Right lobe of liver (tissue), 4 donors: ENCODE data around the gene CD209.

Experiments
- CTCF ChIP-seq, 4 donors: fragments of 200-600 bp in 3 of 4; fragments of 450-650 bp in 1 of 4; IDR thresholded peaks; one replicate each; pipeline versions ENCODE4 v1.5.1 to v1.8.0; 2016 to 2022; ENCODE audit warnings: antibody characterized with exemption in 4 of 4, mild to moderate bottlenecking in 2 of 4
- POLR2A ChIP-seq: fragments of 450-650 bp; IDR thresholded peaks from one replicate; pipeline ENCODE4 v1.6.1; 2017; ENCODE audit warnings: antibody characterized with exemption, mild to moderate bottlenecking
- donor health status: DM: no; HTN: no; CAD: no.
- donor health status: DM: no; HTN: no; CAD: no.
- donor health status: DM: no; HTN: yes; CAD: no.

DNA sequence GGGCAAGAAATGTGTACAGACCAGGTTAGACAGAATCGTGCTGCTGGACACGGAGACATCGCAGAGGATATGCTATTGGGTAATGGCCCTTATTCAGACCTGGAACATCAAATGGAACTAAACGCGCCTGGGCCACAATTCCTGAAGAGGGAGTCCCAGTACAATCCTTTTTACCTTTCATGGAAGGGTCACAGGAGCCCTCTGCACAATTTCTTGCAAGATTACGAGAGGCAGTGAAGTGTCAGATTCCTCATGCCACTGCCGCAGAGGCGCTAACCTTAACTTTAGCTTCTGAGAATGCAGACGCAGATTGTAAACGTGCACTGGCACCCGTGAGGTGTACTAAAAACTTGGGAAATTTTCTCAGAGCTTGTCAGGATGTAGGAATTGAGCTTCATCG lies 33.8 kb upstream of the CD209 start:
- no peak for TF ChIP-seq CTCF (IDR thresholded peaks at IDR 0.05)
- TF ChIP-seq POLR2A = no peak
